ENCODE measurements around the gene TKT.

The TKT gene

GRCh38 chr3:53216723-53217122 is 39.1 kb downstream of the TKT start:
- no peak overlapping the region for H3K9ac ChIP-seq (ENCODE audit: low read length)

DNA sequence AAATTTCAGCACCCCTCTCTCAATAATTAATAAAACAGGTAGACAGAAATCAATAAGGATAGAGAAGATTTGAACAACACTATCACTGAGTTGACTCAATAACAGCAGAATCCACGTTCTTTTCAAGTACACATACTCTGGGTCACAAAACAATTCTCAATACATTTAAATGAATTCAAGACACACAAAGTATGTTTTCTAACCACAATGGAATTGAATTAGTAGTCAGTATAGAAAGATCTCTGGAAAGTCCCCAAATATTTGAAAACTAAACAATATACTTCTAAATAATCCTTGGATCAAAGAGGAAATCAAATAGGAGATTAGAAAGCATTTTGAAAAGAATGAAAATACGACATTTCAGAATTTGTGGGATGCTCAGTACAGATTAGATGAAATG is 40.0 kb downstream of the TKT start:
- H3K4me2 ChIP-seq (ENCODE audit: low read length) = no peak overlapping the region
- H3K4me3 ChIP-seq (ENCODE audit: low read length) = no peak overlapping the region
- TF ChIP-seq, protein P1, sequence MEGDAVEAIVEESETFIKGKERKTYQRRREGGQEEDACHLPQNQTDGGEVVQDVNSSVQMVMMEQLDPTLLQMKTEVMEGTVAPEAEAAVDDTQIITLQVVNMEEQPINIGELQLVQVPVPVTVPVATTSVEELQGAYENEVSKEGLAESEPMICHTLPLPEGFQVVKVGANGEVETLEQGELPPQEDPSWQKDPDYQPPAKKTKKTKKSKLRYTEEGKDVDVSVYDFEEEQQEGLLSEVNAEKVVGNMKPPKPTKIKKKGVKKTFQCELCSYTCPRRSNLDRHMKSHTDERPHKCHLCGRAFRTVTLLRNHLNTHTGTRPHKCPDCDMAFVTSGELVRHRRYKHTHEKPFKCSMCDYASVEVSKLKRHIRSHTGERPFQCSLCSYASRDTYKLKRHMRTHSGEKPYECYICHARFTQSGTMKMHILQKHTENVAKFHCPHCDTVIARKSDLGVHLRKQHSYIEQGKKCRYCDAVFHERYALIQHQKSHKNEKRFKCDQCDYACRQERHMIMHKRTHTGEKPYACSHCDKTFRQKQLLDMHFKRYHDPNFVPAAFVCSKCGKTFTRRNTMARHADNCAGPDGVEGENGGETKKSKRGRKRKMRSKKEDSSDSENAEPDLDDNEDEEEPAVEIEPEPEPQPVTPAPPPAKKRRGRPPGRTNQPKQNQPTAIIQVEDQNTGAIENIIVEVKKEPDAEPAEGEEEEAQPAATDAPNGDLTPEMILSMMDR (IDR thresholded peaks at IDR 0.05; ENCODE audit: low read depth, low read length) = no peak
- no peak for TF ChIP-seq EZH2phosphoT487 (IDR thresholded peaks at IDR 0.05; ENCODE audit: low read depth)
- no peak overlapping the region for H2AFZ ChIP-seq (ENCODE audit: low read depth, low read length)
- no peaks in the 10 kb centered on the region for H3K27me3 ChIP-seq (ENCODE audit: low read depth, low read length)
- peaks cover 24% of the 10 kb centered on the region for H3K4me1 ChIP-seq (ENCODE audit: low read length)
- H3K79me2 ChIP-seq (ENCODE audit: low read length) = peaks cover 13% of the 10 kb centered on the region
- H3K9ac ChIP-seq (ENCODE audit: low read length) = no peak overlapping the region
- no peaks in the 10 kb centered on the region for H3K9me3 ChIP-seq (ENCODE audit: insufficient read depth, low read length)
- peaks cover 14% of the 10 kb centered on the region for H3K36me3 ChIP-seq (replicated peaks; ENCODE audit: low read depth, low read length)
- peaks cover 3% of the 10 kb centered on the region; the same call in 1 of the 2 replicates for H4K20me1 ChIP-seq (ENCODE audit: insufficient read depth, low read length)
- H3K27ac ChIP-seq (ENCODE audit: low read length) = no peak overlapping the region

More at GRCh38 chr3:53216723-53217122, 39.1 kb downstream of the TKT start:
- TF ChIP-seq, protein P1 (IDR thresholded peaks at IDR 0.05; ENCODE audit: low read depth, low read length) = no peak
- TF ChIP-seq EZH2phosphoT487 (IDR thresholded peaks at IDR 0.05; ENCODE audit: low read depth) = no peak
- peaks cover 19% of the 10 kb centered on the region for H3K4me1 ChIP-seq (ENCODE audit: low read length)
- H4K20me1 ChIP-seq (ENCODE audit: insufficient read depth, low read length) = peaks cover 3% of the 10 kb centered on the region; the same call in 1 of the 2 replicates
- peaks cover 18% of the 10 kb centered on the region for H3K36me3 ChIP-seq (replicated peaks; ENCODE audit: low read depth, low read length)
- H3K27ac ChIP-seq (ENCODE audit: low read length) = no peak overlapping the region
- H3K4me2 ChIP-seq (ENCODE audit: low read length) = no peak overlapping the region
- no peak overlapping the region for H2AFZ ChIP-seq (ENCODE audit: low read depth, low read length)
- H3K4me3 ChIP-seq (ENCODE audit: low read length) = no peak overlapping the region
- H3K27me3 ChIP-seq (ENCODE audit: low read depth, low read length) = no peaks in the 10 kb centered on the region
- H3K9me3 ChIP-seq (ENCODE audit: insufficient read depth, low read length) = no peaks in the 10 kb centered on the region
- H3K79me2 ChIP-seq (ENCODE audit: low read length) = peaks cover 11% of the 10 kb centered on the region

GRCh38 chr3:53213276-53213675 is 42.5 kb downstream of the TKT start:
- Histone ChIP-seq H3K4me1 (ENCODE audit: low read length) (peaks cover 22% of the 10 kb centered on the region), H3K4me2 (ENCODE audit: low read length) (no peak overlapping the region), H3K9ac (ENCODE audit: low read length) (no peak overlapping the region), H3K27ac (ENCODE audit: low read length) (no peak overlapping the region), H2AFZ (ENCODE audit: low read depth, low read length) (no peak overlapping the region), H3K4me3 (ENCODE audit: low read length) (no peak overlapping the region), H3K27me3 (ENCODE audit: low read depth, low read length) (no peaks in the 10 kb centered on the region), H4K20me1 (ENCODE audit: insufficient read depth, low read length) (no peaks in the 10 kb centered on the region), H3K36me3 (replicated peaks; ENCODE audit: low read depth, low read length) (peaks cover 25% of the 10 kb centered on the region), H3K9me3 (ENCODE audit: insufficient read depth, low read length) (peaks cover 12% of the 10 kb centered on the region; the same call in 1 of the 2 replicates), H3K79me2 (ENCODE audit: low read length) (peaks cover 11% of the 10 kb centered on the region)
- no peak for TF ChIP-seq EZH2phosphoT487 (IDR thresholded peaks at IDR 0.05; ENCODE audit: low read depth)
- TF ChIP-seq, protein P1 (IDR thresholded peaks at IDR 0.05; ENCODE audit: low read depth, low read length) = no peak

DNA sequence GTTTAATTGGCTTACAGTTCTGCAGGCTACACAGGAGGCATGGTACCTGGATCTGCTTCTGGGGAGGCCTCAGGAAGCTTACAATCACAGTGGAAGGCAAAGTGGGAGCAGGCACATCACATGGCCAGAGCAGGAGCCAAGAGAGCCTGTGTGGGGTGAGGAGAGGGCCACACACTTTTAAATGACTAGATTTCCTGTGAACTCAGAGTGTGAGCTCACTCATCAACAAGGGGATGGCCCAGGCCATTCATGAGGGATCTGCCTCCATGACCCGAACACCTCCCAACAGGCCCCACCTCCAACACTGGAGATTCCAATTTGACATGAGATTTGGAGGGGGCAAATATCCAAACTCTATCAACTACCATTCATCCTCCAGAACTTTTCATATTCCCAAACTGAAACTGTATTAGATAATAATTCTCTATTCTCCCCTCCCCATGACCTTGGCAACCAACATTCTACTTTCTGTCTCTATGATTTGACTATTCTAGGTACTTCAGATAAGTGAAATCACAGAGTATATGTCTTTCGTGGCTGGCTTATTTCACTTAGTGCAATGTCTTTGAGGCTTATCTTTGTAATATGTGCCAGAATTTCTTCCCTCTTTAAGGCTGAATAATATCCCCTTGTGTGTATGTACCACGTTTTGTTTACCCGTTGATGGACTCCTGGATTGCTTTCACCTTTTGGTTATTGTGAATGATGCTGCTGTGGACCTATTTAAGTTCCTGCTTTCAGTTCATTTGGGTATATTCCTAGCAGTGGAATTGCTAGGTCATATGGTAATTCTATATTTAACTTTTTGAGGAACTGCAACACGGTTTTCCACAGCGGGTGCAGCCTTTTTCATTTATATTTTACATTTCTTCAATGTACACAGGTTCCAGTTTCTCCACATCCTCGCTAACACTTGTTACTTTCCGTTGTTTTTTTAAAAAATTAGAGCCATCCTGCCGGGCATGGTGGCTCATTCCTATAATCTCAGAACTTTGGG is 43.8 kb downstream of the TKT start:
- no peak overlapping the region for H3K9ac ChIP-seq (ENCODE audit: low read length)
- no peak overlapping the region for H3K4me3 ChIP-seq (ENCODE audit: low read length)
- no peak overlapping the region; the same call in 1 of the 2 replicates for H3K27ac ChIP-seq (ENCODE audit: low read length)
- H4K20me1 ChIP-seq (ENCODE audit: insufficient read depth, low read length) = no peaks in the 10 kb centered on the region
- H3K27me3 ChIP-seq (ENCODE audit: low read depth, low read length) = no peaks in the 10 kb centered on the region
- H3K4me1 ChIP-seq (ENCODE audit: low read length) = peaks cover 17% of the 10 kb centered on the region
- H3K4me2 ChIP-seq (ENCODE audit: low read length) = 0 out of 2 replicates have a peak overlapping the region, but pooled peaks have one; percentile 3
- TF ChIP-seq, protein P1 (IDR thresholded peaks at IDR 0.05; ENCODE audit: low read depth, low read length) = no peak
- no peak for TF ChIP-seq EZH2phosphoT487 (IDR thresholded peaks at IDR 0.05; ENCODE audit: low read depth)
- H3K79me2 ChIP-seq (ENCODE audit: low read length) = peaks cover 7% of the 10 kb centered on the region; the same call in 1 of the 2 replicates
- peaks cover 21% of the 10 kb centered on the region for H3K9me3 ChIP-seq (ENCODE audit: insufficient read depth, low read length)
- H3K36me3 ChIP-seq (replicated peaks; ENCODE audit: low read depth, low read length) = peaks cover 34% of the 10 kb centered on the region
- no peak overlapping the region for H2AFZ ChIP-seq (ENCODE audit: low read depth, low read length)

Measured in OCI-LY3 (cell line).